GM19452 (cell line): ENCODE results near the gene COL21A1.

Experiments
- ATAC-seq: cut with Tn5 transposase; IDR thresholded peaks from one replicate; pipeline ENCODE4 v1.9.1; 2021; ENCODE audit not compliant: unreplicated experiment

COL21A1 gene

GRCh38 chr6:56246541-56246880 lies 869 bp downstream of the COL21A1 start:
- ATAC-seq, result no peak

GRCh38 chr6:56245903-56246351 lies 1.5 kb downstream of the COL21A1 start:
- no peak for ATAC-seq

- no peak for ATAC-seq
Measured at GRCh38 chr6:56244528-56245253, 2.7 kb downstream of the COL21A1 start.

- ATAC-seq, result no peak
Measured at GRCh38 chr6:56244089-56244488, 3.3 kb downstream of the COL21A1 start.

- ATAC-seq, result no peak
Measured at GRCh38 chr6:56243518-56244070, 3.8 kb downstream of the COL21A1 start.

- ATAC-seq, result no peak
Measured at GRCh38 chr6:56242346-56242745, 5.0 kb downstream of the COL21A1 start.

GRCh38 chr6:56241124-56241802 lies 6.1 kb downstream of the COL21A1 start:
- no peak for ATAC-seq

GRCh38 chr6:56238352-56238751 lies 9.0 kb downstream of the COL21A1 start:
- no peak for ATAC-seq

GRCh38 chr6:56235245-56235644 lies 12.1 kb downstream of the COL21A1 start:
- ATAC-seq, result no peak

GRCh38 chr6:56232436-56232835 lies 14.9 kb downstream of the COL21A1 start:
- ATAC-seq, result no peak

GRCh38 chr6:56231827-56232226 lies 15.6 kb downstream of the COL21A1 start:
- no peak for ATAC-seq

- no peak for ATAC-seq
Measured at GRCh38 chr6:56230976-56231566, 16.3 kb downstream of the COL21A1 start.

- ATAC-seq, result no peak
Measured at GRCh38 chr6:56227071-56227879, 20.1 kb downstream of the COL21A1 start.

GRCh38 chr6:56223995-56224394 lies 23.4 kb downstream of the COL21A1 start:
- no peak for ATAC-seq

- no peak for ATAC-seq
Measured at GRCh38 chr6:56222499-56222898, 24.9 kb downstream of the COL21A1 start.

- ATAC-seq, result no peak
Measured at GRCh38 chr6:56220078-56220477, 27.3 kb downstream of the COL21A1 start.

GRCh38 chr6:56214703-56215101 lies 32.7 kb downstream of the COL21A1 start:
- ATAC-seq, result no peak

GRCh38 chr6:56214041-56214702 lies 33.2 kb downstream of the COL21A1 start:
- ATAC-seq, result no peak

GRCh38 chr6:56211724-56212123 lies 35.7 kb downstream of the COL21A1 start:
- ATAC-seq, result no peak

GRCh38 chr6:56204134-56204533 lies 43.2 kb downstream of the COL21A1 start:
- ATAC-seq, result no peak

GRCh38 chr6:56199956-56200355 lies 47.4 kb downstream of the COL21A1 start:
- ATAC-seq, result no peak
